DND-41 (cell line): ENCODE data around the gene STK11.

Experiments used
- ATAC-seq: fragments of 200-7000 bp; cut with Tn5 transposase; 3 replicates; pipeline ENCODE4 v1.9.1; 2021; ENCODE audit warnings: low read depth; ENCODE audit not compliant: insufficient read depth
- DNase-seq: peaks from one replicate; pipeline ENCODE4 v3.0.0-alpha.2; 2020
- H2AFZ ChIP-seq: 2 replicates; pipeline ENCODE4 v1.6.0; 2012; ENCODE audit warnings: low read depth, low read length
- H3K27ac ChIP-seq: 2 replicates; pipeline ENCODE4 v1.5.1; 2012; ENCODE audit warnings: low read length, inconsistent platforms
- H3K27me3 ChIP-seq: fragments of 200-600 bp; sonication (generic); 2 replicates; pipeline ENCODE4 v1.6.0; 2012; ENCODE audit warnings: low read length, mild to moderate bottlenecking, inconsistent platforms; ENCODE audit not compliant: insufficient read depth, poor library complexity
- H3K36me3 ChIP-seq: 2 replicates; pipeline ENCODE4 v1.5.1; 2012; ENCODE audit warnings: low read length, inconsistent platforms; ENCODE audit not compliant: insufficient read depth
- H3K4me1 ChIP-seq: 2 replicates; pipeline ENCODE4 v1.5.1; 2012; ENCODE audit warnings: mild to moderate bottlenecking, low read length; ENCODE audit not compliant: insufficient read depth
- H3K4me2 ChIP-seq: 2 replicates; pipeline ENCODE4 v1.6.0; 2012; ENCODE audit warnings: mild to moderate bottlenecking, moderate library complexity, low read length, inconsistent platforms; ENCODE audit not compliant: insufficient read depth
- H3K4me3 ChIP-seq, 2 experiments: fragments of 200-600 bp in 1 of 2; shearing (Covaris generic) in 1 of 2; 2 replicates each; pipeline ENCODE4 v1.5.1; 2012 to 2016; ENCODE audit warnings: inconsistent platforms in 2 of 2, low read length in 2 of 2, mild to moderate bottlenecking in 2 of 2, low read depth in 1 of 2, moderate library complexity in 1 of 2
- H3K79me2 ChIP-seq: 2 replicates; pipeline ENCODE4 v1.6.0; 2012; ENCODE audit warnings: low read length, inconsistent platforms; ENCODE audit not compliant: insufficient read depth
- H3K9ac ChIP-seq: 2 replicates; pipeline ENCODE4 v1.6.0; 2012; ENCODE audit warnings: low read depth, mild to moderate bottlenecking, inconsistent platforms, low read length, moderate library complexity
- H3K9me3 ChIP-seq: 2 replicates; pipeline ENCODE4 v1.5.1; 2012; ENCODE audit warnings: low read length, moderate library complexity, mild to moderate bottlenecking, inconsistent platforms; ENCODE audit not compliant: insufficient read depth, severe bottlenecking
- H4K20me1 ChIP-seq: 2 replicates; pipeline ENCODE4 v1.6.0; 2012; ENCODE audit warnings: low read length; ENCODE audit not compliant: insufficient read depth
- CTCF ChIP-seq: IDR thresholded peaks from 2 replicates; pipeline ENCODE4 v1.5.1; 2012; ENCODE audit warnings: borderline replicate concordance, low read length, moderate library complexity, mild to moderate bottlenecking; ENCODE audit not compliant: poor library complexity, severe bottlenecking; ENCODE audit errors: extremely low read depth
- EZH2 ChIP-seq: IDR thresholded peaks from 3 replicates; pipeline ENCODE4 v1.6.1; 2012; ENCODE audit warnings: borderline replicate concordance, low read depth, mild to moderate bottlenecking, moderate library complexity, low read length, inconsistent platforms; ENCODE audit not compliant: severe bottlenecking

The STK11 gene

DNA sequence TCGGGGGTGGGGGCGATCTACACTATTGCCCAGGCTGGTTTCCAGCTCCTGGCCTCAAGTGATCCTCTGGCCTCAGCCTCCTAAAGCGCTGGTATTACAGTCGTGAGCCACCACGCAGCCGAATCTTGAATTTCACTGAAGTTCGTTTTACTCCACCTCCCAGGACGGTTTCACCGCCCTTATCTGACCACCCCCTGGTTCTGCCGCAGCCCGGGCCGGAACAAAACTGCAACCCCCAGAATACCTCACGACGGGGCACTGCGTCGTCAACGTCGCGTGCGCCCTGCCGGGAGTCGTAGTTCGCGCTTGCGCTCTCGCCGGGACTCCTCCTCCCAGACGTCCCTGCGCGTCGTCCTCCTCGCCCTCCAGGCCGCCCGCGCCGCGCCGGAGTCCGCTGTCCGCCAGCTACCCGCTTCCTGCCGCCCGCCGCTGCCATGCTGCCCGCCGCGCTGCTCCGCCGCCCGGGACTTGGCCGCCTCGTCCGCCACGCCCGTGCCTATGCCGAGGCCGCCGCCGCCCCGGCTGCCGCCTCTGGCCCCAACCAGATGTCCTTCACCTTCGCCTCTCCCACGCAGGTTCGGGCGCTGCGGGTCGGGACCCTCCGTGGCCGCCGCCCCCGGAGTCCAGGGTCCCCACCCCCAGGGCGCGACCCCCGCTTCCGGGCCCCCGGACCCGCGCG is 36.0 kb downstream of the STK11 start, which contains the start of gene ATP5F1D:
Gene ATP5F1D (plus strand): TSS at position 335 of the 679 bp plus-strand sequence. CDS start 100 bp downstream, at position 435.
- peak within 1 kb of the TSS; percentile 76 for H2AFZ ChIP-seq
- peaks cover 34% of the 10 kb centered on the region for H3K79me2 ChIP-seq
- peak within 1 kb of the TSS; percentile 68 for H3K27ac ChIP-seq
- peaks cover 20% of the 10 kb centered on the region for H4K20me1 ChIP-seq
- TF ChIP-seq EZH2 (no peak), CTCF (no peak)
- H3K9ac ChIP-seq = peak within 1 kb of the TSS; percentile 94
- ATAC-seq = peak; percentile 73
- no peaks in the 10 kb centered on the region for H3K9me3 ChIP-seq
- H3K4me2 ChIP-seq = peak within 1 kb of the TSS; percentile 96
- peak within 1 kb of the TSS; percentile 80 to 99 for H3K4me3 ChIP-seq
- peaks cover 6% of the 10 kb centered on the region for H3K27me3 ChIP-seq
- H3K36me3 ChIP-seq = peaks cover 15% of the 10 kb centered on the region; the same call in 1 of the 2 replicates
- DNase-seq = peak; percentile 92
- peaks cover 68% of the 10 kb centered on the region for H3K4me1 ChIP-seq

- 0 out of 2 replicates have a peak overlapping the region, but pooled peaks have one; percentile 11 for H3K27ac ChIP-seq
- no peaks in the 10 kb centered on the region for H3K9me3 ChIP-seq
- H3K4me2 ChIP-seq = peak overlapping the region; percentile 96
- peaks cover 59% of the 10 kb centered on the region for H3K4me1 ChIP-seq
- peak; percentile 86 for DNase-seq
- peaks cover 20% of the 10 kb centered on the region for H4K20me1 ChIP-seq
- peak overlapping the region; percentile 36 for H3K9ac ChIP-seq
- peaks cover 15% of the 10 kb centered on the region; the same call in 1 of the 2 replicates for H3K36me3 ChIP-seq
- peaks cover 34% of the 10 kb centered on the region for H3K79me2 ChIP-seq
- H3K27me3 ChIP-seq = no peaks in the 10 kb centered on the region
- peak; percentile 66 for ATAC-seq
- H2AFZ ChIP-seq = no peak overlapping the region
- TF ChIP-seq CTCF (peak; percentile 96), EZH2 (no peak)
- peak overlapping the region in 1 of 2 experiments; percentile 27; a peak in 1 of 4 replicates for H3K4me3 ChIP-seq
Observed at GRCh38 chr19:1243768-1244692, 38.5 kb downstream of the STK11 start.

DNA sequence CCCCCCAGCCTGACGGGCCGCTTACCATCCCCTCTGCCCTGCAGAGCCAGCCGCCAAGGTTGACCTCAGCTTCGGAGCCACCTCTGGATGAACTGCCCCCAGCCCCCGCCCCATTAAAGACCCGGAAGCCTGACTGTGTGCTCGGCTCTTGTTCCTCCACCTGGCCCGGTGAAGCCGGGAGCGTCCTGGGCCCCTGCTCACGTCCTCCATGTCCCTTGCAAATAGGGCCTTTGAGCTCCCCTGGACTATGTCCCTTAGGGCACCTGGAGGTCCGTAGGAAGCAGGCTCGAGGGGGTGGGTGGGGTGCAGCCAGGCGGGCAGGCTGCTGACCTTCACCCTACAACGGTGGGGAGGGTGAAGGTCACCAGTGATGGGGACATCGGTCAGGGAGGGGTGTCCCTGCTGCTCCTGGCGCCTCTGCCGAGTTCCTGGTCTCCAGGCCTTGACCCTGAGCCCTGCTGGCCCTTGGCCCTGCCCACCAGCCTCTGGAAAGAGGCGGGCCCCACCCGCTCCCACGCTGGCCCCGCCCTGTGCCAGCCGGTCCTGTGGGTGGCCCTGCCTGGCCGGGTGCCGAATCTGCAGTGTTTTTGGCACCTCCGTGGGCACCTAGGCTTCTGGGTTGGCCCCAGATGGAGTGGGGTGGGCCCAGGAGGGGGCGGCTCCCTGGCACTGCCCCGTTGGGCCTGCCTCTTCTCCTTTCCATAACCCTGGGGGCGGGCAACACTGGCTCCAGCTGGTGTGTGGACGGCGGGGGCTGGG is 39.3 kb downstream of the STK11 start:
- Histone ChIP-seq H3K36me3 (peaks cover 15% of the 10 kb centered on the region; the same call in 1 of the 2 replicates), H2AFZ (no peak overlapping the region), H4K20me1 (peaks cover 20% of the 10 kb centered on the region), H3K79me2 (peaks cover 36% of the 10 kb centered on the region), H3K27me3 (no peaks in the 10 kb centered on the region), H3K9me3 (no peaks in the 10 kb centered on the region), H3K4me2 (peak overlapping the region; percentile 48), H3K4me1 (peaks cover 52% of the 10 kb centered on the region), H3K4me3 (no peak overlapping the region), H3K27ac (peak overlapping the region; percentile 11; the same call in 1 of the 2 replicates), H3K9ac (no peak overlapping the region)
- no peak for DNase-seq
- no peak for ATAC-seq
- TF ChIP-seq CTCF (no peak), EZH2 (no peak)
